CD4-positive, alpha-beta T cell (primary cell): ENCODE measurements around the gene PROCA1. TPM values are rescaled to one million over a fixed set of nuclear protein-coding genes. Genes with fewer than 3 reads are reported as not detected.

Experiments used
- ATAC-seq: fragments of 200-7000 bp; cut with Tn5 transposase; one replicate; pipeline ENCODE4 v1.10.0; 2022; ENCODE audit warnings: mild to moderate bottlenecking; ENCODE audit not compliant: poor library complexity
- CTCF ChIA-PET: fragments of 350-600 bp; sonication (Branson Sonifier 250); formaldehyde crosslinking; loops from one replicate; lab custom pipeline; 2021; ENCODE audit warnings: antibody characterized with exemption, inconsistent platforms; lab: Charles Lee
- POLR2A ChIA-PET: fragments of 350-600 bp; sonication (Branson Sonifier 250); formaldehyde crosslinking; loops from one replicate; lab custom pipeline; 2021; ENCODE audit warnings: antibody characterized with exemption, inconsistent platforms; lab: Charles Lee
- DNase-seq, 14 experiments: peaks; one replicate each; pipeline ENCODE4 v3.0.0-alpha.2; 2013 to 2020; ENCODE audit warnings: mixed read lengths in 2 of 14
- H3K27ac ChIP-seq, 2 donors: one replicate each; pipeline versions ENCODE4 v1.5.1 to v1.7.0; 2013; ENCODE audit warnings: low read length in 2 of 2, low read depth in 1 of 2, mild to moderate bottlenecking in 1 of 2
- H3K27me3 ChIP-seq, 2 experiments: 1 replicate in 1 of 2; 2 replicates in 1 of 2; pipeline versions ENCODE4 v1.6.1 to v1.7.0; 2013; ENCODE audit warnings: low read length in 2 of 2, control low read depth in 1 of 2, mild to moderate bottlenecking in 1 of 2, moderate library complexity in 1 of 2; ENCODE audit not compliant: insufficient read depth in 2 of 2, control insufficient read depth in 1 of 2
- H3K36me3 ChIP-seq: one replicate; pipeline ENCODE4 v1.6.1; 2013; ENCODE audit warnings: low read length, control low read depth; ENCODE audit not compliant: insufficient read depth
- H3K4me1 ChIP-seq: one replicate; pipeline ENCODE4 v1.6.1; 2013; ENCODE audit warnings: low read length, control low read depth; ENCODE audit not compliant: insufficient read depth
- H3K4me3 ChIP-seq: one replicate; pipeline ENCODE4 v1.5.1; 2013; ENCODE audit warnings: mild to moderate bottlenecking, low read length, moderate library complexity
- H3K9me3 ChIP-seq, 2 experiments: 1 replicate in 1 of 2; 2 replicates in 1 of 2; pipeline versions ENCODE4 v1.6.1 to v1.7.0; 2013; ENCODE audit warnings: low read length in 2 of 2, mild to moderate bottlenecking in 2 of 2, control low read depth in 1 of 2, moderate library complexity in 1 of 2; ENCODE audit not compliant: control insufficient read depth in 1 of 2, insufficient read depth in 1 of 2
- H3K27ac Mint-ChIP-seq: one replicate; pipeline ENCODE4 v1.8.0; 2020; ENCODE audit warnings: mixed read lengths
- H3K27me3 Mint-ChIP-seq: one replicate; pipeline ENCODE4 v1.8.0; 2021; ENCODE audit warnings: mixed read lengths
- H3K36me3 Mint-ChIP-seq: one replicate; pipeline ENCODE4 v1.8.0; 2021; ENCODE audit warnings: low read depth, mixed read lengths
- H3K4me1 Mint-ChIP-seq: one replicate; pipeline ENCODE4 v1.8.0; 2021; ENCODE audit warnings: low read depth, mixed read lengths
- H3K4me3 Mint-ChIP-seq: one replicate; pipeline ENCODE4 v1.8.0; 2020; ENCODE audit warnings: mild to moderate bottlenecking, mixed read lengths
- H3K9me3 Mint-ChIP-seq: one replicate; pipeline ENCODE4 v1.8.0; 2020; ENCODE audit warnings: mixed read lengths
- intact Hi-C, 2 experiments: fragments of 100-400 bp; cut with DNase I in 1 of 2; cut with micrococcal nuclease in 1 of 2; formaldehyde crosslinking; loops; one replicate each; pipeline versions ENCODE4 v1.15.1 to v1.9.0; 2023 to 2025; cut with DNase I, micrococcal nuclease
- total RNA-seq, 174 experiments: library from RNA in 2 of 174; stranded (reverse) in 2 of 174; gene quantifications; one replicate each; pipeline ENCODE4 v1.2.3 and lab custom pipeline; 2021 to 2026
- TF ChIP-seq, protein P1 (sequence below): fragments of 200-600 bp; IDR thresholded peaks from one replicate; pipeline ENCODE4 v1.8.0; 2022; ENCODE audit warnings: antibody characterized with exemption, mild to moderate bottlenecking

Gene PROCA1
- total RNA-seq, 2 experiments from 2014 or later = 3.5 to 4.1 TPM

DNA sequence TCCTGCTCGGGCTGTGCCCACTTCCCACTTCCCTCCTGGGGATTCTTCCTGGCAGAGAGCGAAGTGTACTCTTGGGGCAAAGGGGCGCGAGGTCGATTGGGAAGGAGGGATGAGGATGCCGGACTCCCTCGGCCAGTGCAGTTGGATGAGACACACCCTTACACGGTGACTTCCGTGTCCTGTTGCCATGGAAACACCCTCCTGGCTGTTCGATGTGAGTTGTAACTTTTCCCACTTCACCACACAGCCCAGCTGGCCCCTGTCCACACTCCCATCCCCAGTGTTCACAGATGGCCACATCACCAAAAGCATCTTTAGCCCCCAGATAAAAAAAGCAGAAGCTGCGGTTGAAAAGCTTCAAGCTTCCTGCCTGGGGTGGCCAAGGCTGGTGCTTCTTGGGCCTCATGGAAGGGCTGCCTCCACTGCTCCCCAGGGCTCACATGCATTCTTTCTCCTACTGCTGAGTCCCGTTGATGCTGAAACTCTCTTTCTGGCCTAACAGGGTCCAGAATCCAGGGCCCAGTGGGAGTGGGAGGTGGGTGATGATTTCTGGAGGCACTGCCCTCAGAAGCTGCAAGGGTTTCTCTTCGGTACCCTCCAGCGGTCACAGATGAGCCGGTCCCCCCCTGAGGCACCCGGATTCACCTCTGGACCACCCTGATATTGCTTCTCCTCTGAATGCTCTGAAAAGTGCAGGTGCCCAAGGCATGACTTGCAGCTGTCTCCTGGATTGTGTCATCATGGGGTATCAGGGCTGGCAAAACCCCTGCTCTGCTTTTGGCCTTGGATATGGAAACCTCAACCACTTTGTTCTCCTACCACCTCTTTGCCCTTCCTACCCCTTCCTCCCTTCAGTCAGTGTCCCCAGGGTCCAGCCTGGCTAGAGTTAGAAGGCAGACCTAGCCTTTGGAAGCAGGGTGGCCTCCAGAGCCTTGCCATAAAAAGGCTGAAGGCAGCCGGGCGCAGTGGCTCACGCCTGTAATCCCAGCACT is 30.0 kb upstream of the PROCA1 start:
- H3K4me3 ChIP-seq = no peak overlapping the region

DNA sequence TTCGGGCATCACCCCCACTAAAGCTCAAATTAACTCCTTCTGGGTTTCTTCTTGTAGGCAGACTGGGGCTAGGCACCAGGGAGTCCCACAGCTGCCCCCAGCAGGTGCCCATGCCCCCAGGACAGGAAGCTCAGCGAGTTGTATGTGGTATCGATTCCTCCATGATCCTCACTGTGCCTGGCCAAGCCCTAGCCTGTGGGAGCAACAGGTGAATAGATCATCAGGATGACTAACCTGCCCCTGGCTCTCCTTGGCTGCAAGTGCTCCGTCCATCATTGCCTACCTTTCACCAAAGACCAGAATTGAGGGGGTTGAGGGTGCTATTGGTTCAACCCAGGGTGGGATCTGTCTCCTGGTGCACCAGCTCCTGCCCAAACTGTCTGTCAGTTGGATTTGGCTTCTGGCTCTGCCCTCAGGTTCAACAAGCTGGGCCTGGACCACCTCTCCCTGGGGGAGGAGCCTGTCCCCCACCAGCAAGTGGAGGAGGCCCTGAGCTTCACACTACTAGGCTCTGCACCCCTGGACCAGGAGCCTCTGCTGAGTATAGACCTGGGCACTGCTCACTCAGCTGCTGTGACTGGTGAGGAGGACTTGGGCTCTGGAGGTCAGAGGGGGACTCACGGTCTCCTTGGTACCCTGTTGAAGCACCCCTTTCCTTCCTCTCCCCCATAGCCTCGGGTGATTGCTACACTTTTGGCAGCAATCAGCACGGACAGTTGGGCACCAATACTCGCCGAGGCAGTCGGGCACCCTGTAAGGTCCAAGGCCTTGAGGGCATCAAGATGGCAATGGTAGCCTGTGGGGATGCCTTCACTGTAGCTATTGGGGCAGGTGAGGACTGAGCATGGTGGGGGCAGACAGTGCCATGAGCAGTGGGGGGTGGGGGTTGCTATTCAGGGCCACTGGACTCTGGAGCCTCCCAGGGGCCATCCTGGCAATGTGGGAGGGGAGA is 29.0 kb upstream of the PROCA1 start:
- Histone ChIP-seq H3K4me3 (no peak overlapping the region), H3K27me3 (no peaks in the 10 kb centered on the region), H3K4me1 (peaks cover 51% of the 10 kb centered on the region), H3K27ac (no peak overlapping the region), H3K9me3 (no peaks in the 10 kb centered on the region), H3K36me3 (no peaks in the 10 kb centered on the region)
- Mint-ChIP-seq H3K9me3 (no peaks in the 10 kb centered on the region), H3K4me1 (peaks cover 24% of the 10 kb centered on the region), H3K36me3 (peaks cover 5% of the 10 kb centered on the region), H3K27ac (no peak overlapping the region), H3K27me3 (no peaks in the 10 kb centered on the region), H3K4me3 (no peak overlapping the region)
- POLR2A ChIA-PET = interaction anchor here (1.3 to 13.8 kb wide), 2 partner anchors 11 to 13 kb away, joined by 3 to 268 read pairs; partner anchors contain the start of genes NEK8 and TLCD1
- intact Hi-C loops = loop anchor here in 1 of 2 experiments (10.0 kb wide), 1 partner anchor 844 kb away; the partner anchor contains the start of gene GIT1
- DNase-seq = no peak
- CTCF ChIA-PET = interaction anchor here (1.1 to 2.0 kb wide), 2 partner anchors 9 to 14 kb away, joined by 3 to 6 read pairs; no protein-coding TSS in a partner anchor
- TF ChIP-seq, protein P1, sequence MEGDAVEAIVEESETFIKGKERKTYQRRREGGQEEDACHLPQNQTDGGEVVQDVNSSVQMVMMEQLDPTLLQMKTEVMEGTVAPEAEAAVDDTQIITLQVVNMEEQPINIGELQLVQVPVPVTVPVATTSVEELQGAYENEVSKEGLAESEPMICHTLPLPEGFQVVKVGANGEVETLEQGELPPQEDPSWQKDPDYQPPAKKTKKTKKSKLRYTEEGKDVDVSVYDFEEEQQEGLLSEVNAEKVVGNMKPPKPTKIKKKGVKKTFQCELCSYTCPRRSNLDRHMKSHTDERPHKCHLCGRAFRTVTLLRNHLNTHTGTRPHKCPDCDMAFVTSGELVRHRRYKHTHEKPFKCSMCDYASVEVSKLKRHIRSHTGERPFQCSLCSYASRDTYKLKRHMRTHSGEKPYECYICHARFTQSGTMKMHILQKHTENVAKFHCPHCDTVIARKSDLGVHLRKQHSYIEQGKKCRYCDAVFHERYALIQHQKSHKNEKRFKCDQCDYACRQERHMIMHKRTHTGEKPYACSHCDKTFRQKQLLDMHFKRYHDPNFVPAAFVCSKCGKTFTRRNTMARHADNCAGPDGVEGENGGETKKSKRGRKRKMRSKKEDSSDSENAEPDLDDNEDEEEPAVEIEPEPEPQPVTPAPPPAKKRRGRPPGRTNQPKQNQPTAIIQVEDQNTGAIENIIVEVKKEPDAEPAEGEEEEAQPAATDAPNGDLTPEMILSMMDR = no peak
- no peak for ATAC-seq

More for the DNA sequence above, 30.0 kb upstream of the PROCA1 start:
- H3K9me3 ChIP-seq = no peaks in the 10 kb centered on the region
- ATAC-seq (no peak), DNase-seq (peak in 2 of 14 experiments; percentile 40 to 43)
- peaks cover 60% of the 10 kb centered on the region for H3K4me1 ChIP-seq
- H3K27me3 ChIP-seq = no peaks in the 10 kb centered on the region
- ChIA-PET POLR2A (interaction anchor here (13.8 kb wide), 1 partner anchor 14 kb away, joined by 268 read pairs; the partner anchor contains the start of genes NEK8 and TLCD1), CTCF (interaction anchor here (0.7 to 12.6 kb wide), 3 partner anchors 8 to 375 kb away, joined by 4 to 373 read pairs (median 6); partner anchors contain the start of genes NEK8 and TLCD1)
- Mint-ChIP-seq H3K4me3 (no peak overlapping the region), H3K4me1 (peaks cover 32% of the 10 kb centered on the region), H3K36me3 (peaks cover 5% of the 10 kb centered on the region), H3K27ac (no peak overlapping the region), H3K9me3 (no peaks in the 10 kb centered on the region), H3K27me3 (no peaks in the 10 kb centered on the region)
- intact Hi-C loops = loop anchor here in 1 of 2 experiments (10.0 kb wide), 1 partner anchor 843 kb away; the partner anchor contains the start of gene GIT1
- peaks cover 1% of the 10 kb centered on the region for H3K36me3 ChIP-seq
- TF ChIP-seq, protein P1 = no peak
- H3K27ac ChIP-seq = no peak overlapping the region
